ENCODE measurements around the gene CACNA1F.

DNA sequence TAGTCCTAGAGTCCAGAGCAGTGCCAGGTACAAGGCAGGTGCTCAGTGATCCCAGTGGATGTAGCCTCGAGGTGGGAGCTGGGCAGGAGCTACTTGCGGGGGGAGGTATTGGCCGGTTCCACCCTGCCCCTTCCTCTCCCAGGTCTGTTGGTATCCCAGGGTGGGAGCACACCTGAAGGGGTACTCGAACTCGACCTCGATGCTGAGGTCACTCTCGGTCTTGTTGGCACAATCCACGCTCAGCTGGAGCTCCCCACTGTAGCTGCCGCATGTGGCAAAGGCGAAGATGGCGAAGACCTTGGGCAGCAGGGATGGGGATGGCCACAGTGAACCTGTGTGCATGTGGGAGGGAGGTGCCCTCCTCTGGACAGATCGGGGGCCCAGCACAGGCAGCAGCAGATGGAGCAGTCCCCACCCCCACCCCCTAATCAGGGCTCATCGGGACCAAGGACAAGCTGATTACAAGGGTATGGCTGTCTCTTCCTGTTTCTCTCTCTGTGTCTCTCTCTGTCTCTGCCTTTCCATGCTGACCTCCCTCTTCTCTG is 35.5 kb downstream of the CACNA1F start:
- TF ChIP-seq POLR2A (IDR thresholded peaks at IDR 0.05) = no peak
- TF ChIP-seq, protein P1, sequence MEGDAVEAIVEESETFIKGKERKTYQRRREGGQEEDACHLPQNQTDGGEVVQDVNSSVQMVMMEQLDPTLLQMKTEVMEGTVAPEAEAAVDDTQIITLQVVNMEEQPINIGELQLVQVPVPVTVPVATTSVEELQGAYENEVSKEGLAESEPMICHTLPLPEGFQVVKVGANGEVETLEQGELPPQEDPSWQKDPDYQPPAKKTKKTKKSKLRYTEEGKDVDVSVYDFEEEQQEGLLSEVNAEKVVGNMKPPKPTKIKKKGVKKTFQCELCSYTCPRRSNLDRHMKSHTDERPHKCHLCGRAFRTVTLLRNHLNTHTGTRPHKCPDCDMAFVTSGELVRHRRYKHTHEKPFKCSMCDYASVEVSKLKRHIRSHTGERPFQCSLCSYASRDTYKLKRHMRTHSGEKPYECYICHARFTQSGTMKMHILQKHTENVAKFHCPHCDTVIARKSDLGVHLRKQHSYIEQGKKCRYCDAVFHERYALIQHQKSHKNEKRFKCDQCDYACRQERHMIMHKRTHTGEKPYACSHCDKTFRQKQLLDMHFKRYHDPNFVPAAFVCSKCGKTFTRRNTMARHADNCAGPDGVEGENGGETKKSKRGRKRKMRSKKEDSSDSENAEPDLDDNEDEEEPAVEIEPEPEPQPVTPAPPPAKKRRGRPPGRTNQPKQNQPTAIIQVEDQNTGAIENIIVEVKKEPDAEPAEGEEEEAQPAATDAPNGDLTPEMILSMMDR (IDR thresholded peaks at IDR 0.05) = no peak
